Thyroid gland (tissue), 4 donors: ENCODE results near the gene GTF2F2.

Source experiments
- CTCF ChIP-seq, 6 experiments: fragments of 200-600 bp in 3 of 6; fragments of 450-650 bp in 3 of 6; sonication (generic) in 3 of 6; IDR thresholded peaks; one replicate each; pipeline ENCODE4 v1.5.1; 2016 to 2019; ENCODE audit warnings: antibody characterized with exemption in 6 of 6, mild to moderate bottlenecking in 2 of 6, inconsistent platforms in 1 of 6, moderate library complexity in 1 of 6
- POLR2A ChIP-seq, 2 donors: fragments of 450-650 bp; IDR thresholded peaks; one replicate each; pipeline ENCODE4 v1.6.1; 2017; ENCODE audit warnings: antibody characterized with exemption in 2 of 2, mild to moderate bottlenecking in 2 of 2, moderate library complexity in 1 of 2

- TF ChIP-seq CTCF (IDR thresholded peaks at IDR 0.05) (no peak), POLR2A (IDR thresholded peaks at IDR 0.05) (no peak)
Observed at GRCh38 chr13:45222919-45223318, 102.6 kb downstream of the GTF2F2 start.
